Measurements from ENCODE around the gene RNF14.

RNF14 gene

GRCh38 chr5:141928051-141928450, 40.9 kb upstream of the RNF14 start:
- no peak overlapping the region for H3K4me3 ChIP-seq (ENCODE audit: control insufficient read depth, low read depth, low read length)
- no peak for TF ChIP-seq CTCF (conservative IDR thresholded peaks at IDR 0.05; ENCODE audit: control insufficient read depth, insufficient read depth, low read depth, low read length)
- DNase-seq (ENCODE audit: low read depth): no peak

- no peak overlapping the region for H3K4me3 ChIP-seq (ENCODE audit: control insufficient read depth, low read depth, low read length)
- DNase-seq (ENCODE audit: low read depth): no peak
- TF ChIP-seq CTCF (conservative IDR thresholded peaks at IDR 0.05; ENCODE audit: control insufficient read depth, insufficient read depth, low read depth, low read length): no peak
Measured at GRCh38 chr5:141929398-141930058, 39.4 kb upstream of the RNF14 start.

DNA sequence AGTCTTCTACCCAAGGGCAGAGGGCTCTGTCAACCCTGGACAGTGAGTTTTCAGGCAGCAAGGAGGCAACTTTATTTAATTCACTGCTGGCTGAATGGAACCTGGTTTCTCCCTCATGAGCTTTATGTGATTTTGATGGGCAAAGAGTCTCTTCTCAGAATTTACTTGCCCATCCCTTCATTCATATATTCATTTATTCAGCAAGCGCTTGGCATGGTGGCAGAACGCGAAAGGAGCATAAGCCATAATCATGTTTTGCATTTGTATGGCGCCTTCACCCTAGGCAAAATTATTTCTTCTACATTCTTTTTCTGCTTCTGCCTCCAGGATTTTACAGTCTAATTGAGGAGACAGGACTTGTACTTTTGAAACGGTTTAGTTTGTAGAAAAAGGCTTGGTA, 37.2 kb upstream of the RNF14 start:
- H3K4me3 ChIP-seq (ENCODE audit: control insufficient read depth, low read depth, low read length): no peak overlapping the region
- no peak for TF ChIP-seq CTCF (conservative IDR thresholded peaks at IDR 0.05; ENCODE audit: control insufficient read depth, insufficient read depth, low read depth, low read length)
- no peak for DNase-seq (ENCODE audit: low read depth)

DNA sequence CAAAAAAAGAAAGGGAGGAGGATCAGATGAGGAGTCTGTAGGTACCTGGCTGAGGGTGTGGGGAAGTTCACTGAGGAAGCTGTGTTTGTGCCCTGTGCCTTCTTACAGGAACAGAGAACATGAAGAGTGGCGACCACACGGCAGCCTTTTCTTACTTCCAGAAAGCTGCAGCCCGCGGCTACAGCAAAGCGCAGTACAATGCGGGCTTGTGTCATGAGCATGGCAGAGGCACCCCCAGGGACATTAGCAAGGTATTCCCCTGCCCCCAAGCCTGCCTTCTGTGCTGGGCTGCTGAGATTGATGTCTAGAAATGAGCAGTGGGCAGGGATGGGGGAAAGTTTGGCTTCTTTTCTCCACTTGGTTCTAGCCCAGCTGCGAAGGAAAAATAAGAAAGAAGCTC, 35.8 kb upstream of the RNF14 start:
- TF ChIP-seq CTCF (conservative IDR thresholded peaks at IDR 0.05; ENCODE audit: control insufficient read depth, insufficient read depth, low read depth, low read length): no peak
- no peak overlapping the region for H3K4me3 ChIP-seq (ENCODE audit: control insufficient read depth, low read depth, low read length)
- DNase-seq (ENCODE audit: low read depth): no peak

GRCh38 chr5:141934099-141934844, 34.6 kb upstream of the RNF14 start:
- no peak overlapping the region for H3K4me3 ChIP-seq (ENCODE audit: control insufficient read depth, low read depth, low read length)
- DNase-seq (ENCODE audit: low read depth): no peak
- TF ChIP-seq CTCF (conservative IDR thresholded peaks at IDR 0.05; ENCODE audit: control insufficient read depth, insufficient read depth, low read depth, low read length): no peak

DNA sequence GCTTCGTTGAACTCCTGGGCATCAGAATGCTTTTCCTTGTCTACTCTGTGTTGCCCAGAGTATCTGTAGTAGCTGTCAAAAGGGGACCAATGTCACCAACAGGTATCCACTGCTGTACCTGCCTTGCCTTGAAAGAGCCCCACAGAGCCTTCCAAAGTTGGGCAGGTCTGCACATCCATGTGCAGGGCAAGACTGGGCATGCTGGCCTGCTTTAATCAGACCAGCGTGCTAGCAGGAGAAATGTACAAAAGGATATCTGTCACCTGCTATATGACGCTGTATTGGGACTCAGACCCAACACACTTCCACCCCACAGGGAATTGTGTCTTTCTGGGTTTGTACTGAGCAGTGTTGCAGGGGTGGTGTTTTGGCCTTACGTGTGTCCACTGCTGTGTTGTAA, 33.4 kb upstream of the RNF14 start:
- DNase-seq (ENCODE audit: low read depth): no peak
- TF ChIP-seq CTCF (conservative IDR thresholded peaks at IDR 0.05; ENCODE audit: control insufficient read depth, insufficient read depth, low read depth, low read length): no peak
- H3K4me3 ChIP-seq (ENCODE audit: control insufficient read depth, low read depth, low read length): no peak overlapping the region
